IMR-90 (cell line): ENCODE data around the gene MYCBPAP. TPM values are rescaled to one million over a fixed set of nuclear protein-coding genes. Genes with fewer than 3 reads are reported as not detected.

Experiments
- ATAC-seq: fragments of 200-7000 bp; cut with Tn5 transposase; 2 replicates; pipeline ENCODE4 v1.9.1; 2020; ENCODE audit warnings: low read depth, mild to moderate bottlenecking, moderate library complexity
- BruUV-seq: library from RNA; stranded (reverse); fragments of 400-500 nt; replicated peaks from 2 replicates; lab custom pipeline; 2021; lab: Mats Ljungman, UMichigan
- CTCF ChIA-PET: fragments of 300-600 bp; formaldehyde crosslinking; extraction: SDS; loops from one replicate; lab custom pipeline; 2021; ENCODE audit warnings: antibody characterized with exemption; lab: Yijun Ruan, JAX
- POLR2A ChIA-PET: fragments of 300-600 bp; sonication (Branson Sonifier 250); formaldehyde crosslinking; loops from one replicate; lab custom pipeline; 2022; ENCODE audit warnings: antibody characterized with exemption; ENCODE audit not compliant: unreplicated experiment; lab: Charles Lee
- DNase-seq: peaks from one replicate; pipeline ENCODE4 v3.0.0; 2013
- H2AFZ ChIP-seq: replicated peaks from 2 replicates; pipeline ENCODE3; 2013; ENCODE audit warnings: low read length, mild to moderate bottlenecking; ENCODE audit not compliant: poor library complexity
- H2AK5ac ChIP-seq: 2 replicates; pipeline ENCODE4 v1.6.1; 2013; ENCODE audit warnings: low read depth, low read length, inconsistent platforms
- H2AK9ac ChIP-seq: replicated peaks from 2 replicates; pipeline ENCODE3; 2013; ENCODE audit warnings: mild to moderate bottlenecking, low read depth, low read length, moderate library complexity; ENCODE audit not compliant: poor library complexity
- H2BK120ac ChIP-seq: 2 replicates; pipeline ENCODE4 v1.6.1; 2013; ENCODE audit warnings: low read depth, low read length, inconsistent platforms
- H2BK15ac ChIP-seq: 3 replicates; pipeline ENCODE4 v1.6.1; 2013; ENCODE audit warnings: low read depth, low read length, inconsistent platforms
- H2BK20ac ChIP-seq: 2 replicates; pipeline ENCODE4 v1.6.1; 2013; ENCODE audit warnings: low read depth, mild to moderate bottlenecking, inconsistent platforms, low read length, moderate library complexity
- H2BK5ac ChIP-seq: 2 replicates; pipeline ENCODE4 v1.6.1; 2013; ENCODE audit warnings: mild to moderate bottlenecking, low read depth, low read length, inconsistent platforms; ENCODE audit not compliant: poor library complexity, severe bottlenecking
- H3K14ac ChIP-seq: replicated peaks from 2 replicates; pipeline ENCODE4 v1.6.1; 2013; ENCODE audit warnings: low read depth, low read length, inconsistent platforms
- H3K18ac ChIP-seq: 2 replicates; pipeline ENCODE4 v1.6.1; 2013; ENCODE audit warnings: low read depth, low read length, control low read depth
- H3K23ac ChIP-seq: 2 replicates; pipeline ENCODE4 v1.6.1; 2013; ENCODE audit warnings: low read depth, low read length, inconsistent platforms
- H3K27ac ChIP-seq: 2 replicates; pipeline ENCODE4 v1.5.1; 2013; ENCODE audit warnings: mild to moderate bottlenecking, control low read depth, low read length; ENCODE audit not compliant: insufficient read depth
- H3K27me3 ChIP-seq: 2 replicates; pipeline ENCODE4 v1.6.1; 2013; ENCODE audit warnings: low read length; ENCODE audit not compliant: control insufficient read depth, insufficient read depth
- H3K36me3 ChIP-seq: 2 replicates; pipeline ENCODE4 v1.6.1; 2013; ENCODE audit warnings: low read length, mixed read lengths; ENCODE audit not compliant: control insufficient read depth, insufficient read depth
- H3K4ac ChIP-seq: 2 replicates; pipeline ENCODE4 v1.6.1; 2013; ENCODE audit warnings: low read depth, low read length, inconsistent platforms
- H3K4me1 ChIP-seq: 2 replicates; pipeline ENCODE4 v1.6.1; 2013; ENCODE audit warnings: low read length, mixed read lengths; ENCODE audit not compliant: control insufficient read depth, insufficient read depth
- H3K4me2 ChIP-seq: 2 replicates; pipeline ENCODE4 v1.6.1; 2013; ENCODE audit warnings: low read depth, mild to moderate bottlenecking, control low read depth, low read length, moderate library complexity
- H3K4me3 ChIP-seq: 2 replicates; pipeline ENCODE4 v1.5.1; 2013; ENCODE audit warnings: low read depth, mild to moderate bottlenecking, control low read depth, low read length, moderate library complexity; ENCODE audit not compliant: insufficient read depth
- H3K56ac ChIP-seq: 2 replicates; pipeline ENCODE4 v1.6.1; 2013; ENCODE audit warnings: low read length, inconsistent platforms; ENCODE audit not compliant: insufficient read depth; ENCODE audit errors: extremely low read depth
- H3K79me1 ChIP-seq, 2 experiments: 2 replicates each; pipeline ENCODE4 v1.6.1; 2013; ENCODE audit warnings: low read length in 2 of 2, inconsistent platforms in 1 of 2, low read depth in 1 of 2
- H3K9ac ChIP-seq: 2 replicates; pipeline ENCODE4 v1.6.1; 2013; ENCODE audit warnings: low read depth, low read length, control low read depth
- H3K9me1 ChIP-seq: 2 replicates; pipeline ENCODE4 v1.6.1; 2013; ENCODE audit warnings: low read length, inconsistent platforms; ENCODE audit not compliant: insufficient read depth
- H3K9me3 ChIP-seq: 2 replicates; pipeline ENCODE4 v1.6.1; 2013; ENCODE audit warnings: low read length; ENCODE audit not compliant: control insufficient read depth, insufficient read depth
- H4K20me1 ChIP-seq: 2 replicates; pipeline ENCODE4 v1.6.1; 2013; ENCODE audit warnings: low read length, inconsistent platforms; ENCODE audit not compliant: insufficient read depth
- H4K5ac ChIP-seq: 2 replicates; pipeline ENCODE4 v1.6.1; 2013; ENCODE audit warnings: mild to moderate bottlenecking, low read depth, low read length, control low read depth
- H4K8ac ChIP-seq, 2 experiments: 2 replicates each; pipeline ENCODE4 v1.6.1; 2013; ENCODE audit warnings: low read depth in 2 of 2, low read length in 2 of 2, control low read depth in 1 of 2, inconsistent platforms in 1 of 2
- H4K91ac ChIP-seq: 2 replicates; pipeline ENCODE4 v1.6.1; 2013; ENCODE audit warnings: low read depth, low read length, inconsistent platforms; ENCODE audit not compliant: insufficient read depth
- BHLHE40 ChIP-seq: fragments of 150-350 bp; IDR thresholded peaks from 2 replicates; pipeline ENCODE4 v1.6.1; 2016; ENCODE audit warnings: mild to moderate bottlenecking, low read depth, low read length
- CEBPB ChIP-seq: IDR thresholded peaks from 2 replicates; pipeline ENCODE4 v1.6.1; 2012; ENCODE audit warnings: low read depth, low read length, improper control_type of control experiment
- FOS ChIP-seq: fragments of 150-350 bp; IDR thresholded peaks from 2 replicates; pipeline ENCODE4 v1.6.1; 2016; ENCODE audit warnings: low read depth, low read length
- MAZ ChIP-seq: IDR thresholded peaks from 2 replicates; pipeline ENCODE4 v1.6.1; 2012; ENCODE audit warnings: low read depth, mild to moderate bottlenecking, low read length, improper control_type of control experiment, moderate library complexity, borderline replicate concordance
- NFE2L2 ChIP-seq: fragments of 150-350 bp; IDR thresholded peaks from 2 replicates; pipeline ENCODE4 v1.6.1; 2016; ENCODE audit warnings: low read depth, mild to moderate bottlenecking, low read length
- RAD21 ChIP-seq: IDR thresholded peaks from 2 replicates; pipeline ENCODE4 v1.6.1; 2012; ENCODE audit warnings: low read length, improper control_type of control experiment
- RCOR1 ChIP-seq: IDR thresholded peaks from 2 replicates; pipeline ENCODE4 v1.6.1; 2012; ENCODE audit warnings: mild to moderate bottlenecking, low read length, improper control_type of control experiment; ENCODE audit not compliant: insufficient replicate concordance
- WGBS, 2 experiments: methylation state at CpG; one replicate each; pipeline versions ENCODE4 v1.1.5 to v1.1.7; 2013; ENCODE audit warnings: missing lambda C conversion rate in 2 of 2; ENCODE audit not compliant: insufficient read length in 1 of 2; ENCODE audit errors: extremely low coverage in 2 of 2; 5-methylcytosine and 5-hydroxymethylcytosine counted together
- dilution Hi-C: fragments of 300-500 bp; cut with HindIII; formaldehyde crosslinking; loops from one replicate; pipeline ENCODE4 v1.14.3; 2018; ENCODE audit warnings: low sequenced_read_pairs; ENCODE audit not compliant: unreplicated experiment
- in situ Hi-C: fragments of 300-500 bp; cut with MboI; formaldehyde crosslinking; loops from 3 replicates; pipeline ENCODE4 v1.14.3; 2019; ENCODE audit warnings: low sequenced_read_pairs, inconsistent platforms, mixed read lengths
- intact Hi-C: fragments of 100-400 bp; cut with micrococcal nuclease; formaldehyde crosslinking; loops from 2 replicates; pipeline ENCODE4 v1.10.0; 2022
- polyA plus RNA-seq, 3 experiments: library from polyadenylated mRNA; depleted of rRNA; stranded (reverse); fragments of >200 nt; gene quantifications; 2 replicates each; pipeline ENCODE4 v1.2.3, GENCODE V29; 2012; ENCODE audit warnings: low replicate concordance in 1 of 3
- total RNA-seq: library from RNA; depleted of rRNA; stranded (reverse); fragments of >200 nt; gene quantifications from 2 replicates; pipeline ENCODE4 v1.2.3, GENCODE V29; 2012

The MYCBPAP gene
- total and polyA plus RNA-seq, 2 of the 4 experiments (the other 2 are of a cell fraction), result 0.17 to 0.18 TPM

DNA sequence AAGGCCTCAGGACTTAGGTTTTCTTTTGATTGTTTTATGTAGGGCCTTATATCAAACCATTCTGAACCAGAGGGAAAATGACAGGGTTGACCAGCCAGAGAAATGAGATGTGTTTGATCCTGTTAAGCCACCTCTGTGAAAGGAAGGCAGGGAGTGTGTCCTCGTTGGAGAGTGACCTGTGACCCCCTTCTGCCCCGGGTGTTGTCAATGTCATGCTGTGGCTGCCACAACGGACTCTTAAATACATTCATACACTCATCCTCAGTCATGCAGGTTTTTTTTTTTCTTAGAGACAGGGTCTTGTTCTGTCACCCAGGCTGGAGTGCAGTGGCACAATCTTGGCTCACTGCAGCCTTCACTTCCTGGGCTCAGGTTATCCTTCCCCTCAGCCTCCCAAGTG lies 6.1 kb downstream of the MYCBPAP start:
- intact Hi-C loops (no loop called here), dilution Hi-C loops (no loop called here), in situ Hi-C loops (no loop called here)
- H3K9ac ChIP-seq, result no peak overlapping the region
- ChIA-PET POLR2A (no interaction called here), CTCF (no interaction called here)
- no peak overlapping the region for H3K18ac ChIP-seq
- no peak overlapping the region for H3K23ac ChIP-seq
- no peak overlapping the region for H3K14ac ChIP-seq
- DNase-seq (no peak), ATAC-seq (no peak)
- no peak overlapping the region for H2BK120ac ChIP-seq
- H2BK20ac ChIP-seq, result no peak overlapping the region
- H2AFZ ChIP-seq, result no peak overlapping the region
- no peak overlapping the region for H4K8ac ChIP-seq
- TF ChIP-seq RCOR1 (no peak), FOS (no peak), BHLHE40 (no peak), RAD21 (no peak), MAZ (no peak), NFE2L2 (no peak), CEBPB (no peak)
- H3K4me3 ChIP-seq, result no peak overlapping the region
- H3K9me1 ChIP-seq, result no peaks in the 10 kb centered on the region
- no CpG with 5 or more reads among the region's 3 CpGs for WGBS, 2 experiments
- no peak overlapping the region for H2AK9ac ChIP-seq
- H2BK5ac ChIP-seq, result no peak overlapping the region
- H3K4ac ChIP-seq, result no peak overlapping the region
- H3K9me3 ChIP-seq, result no peaks in the 10 kb centered on the region
- no peaks in the 10 kb centered on the region for H4K20me1 ChIP-seq
- no peak overlapping the region for H4K5ac ChIP-seq
- BruUV-seq, result no TSS peak
- H3K27me3 ChIP-seq, result peaks cover 6% of the 10 kb centered on the region; the same call in 1 of the 2 replicates
- H3K56ac ChIP-seq, result no peak overlapping the region
- peaks cover 2% of the 10 kb centered on the region for H3K4me1 ChIP-seq
- no peak overlapping the region for H2AK5ac ChIP-seq
- no peak overlapping the region for H3K4me2 ChIP-seq
- no peak overlapping the region for H2BK15ac ChIP-seq
- no peak overlapping the region for H3K27ac ChIP-seq
- no peak overlapping the region for H4K91ac ChIP-seq
- H3K79me1 ChIP-seq, result no peaks in the 10 kb centered on the region
- H3K36me3 ChIP-seq, result no peaks in the 10 kb centered on the region
